Spleen (tissue), 11 donors: ENCODE measurements around the gene NXPH3. TPM values are rescaled to one million over a fixed set of nuclear protein-coding genes. Genes with fewer than 3 reads are reported as not detected.
A peak's percentile ranks its signal among the peaks of the same experiment; 100 is the strongest.
"Not testable (repeated sequence)": the region's sequence is repeated elsewhere in the genome, so short reads cannot be mapped to it uniquely, and the experiment has no call there.

ENCODE experiments used
- DNase-seq: peaks from one replicate; pipeline ENCODE4 v3.0.0-alpha.2; 2020
- H3K27ac ChIP-seq, 8 donors: fragments of 200-600 bp; sonication (generic) in 7 of 8; 1 replicate in 4 of 8; 2 replicates in 4 of 8; pipeline versions ENCODE4 v1.5.0 to v1.8.0; 2016 to 2021; ENCODE audit warnings: inconsistent platforms in 4 of 8, mild to moderate bottlenecking in 4 of 8, moderate library complexity in 1 of 8
- H3K27me3 ChIP-seq, 7 donors: fragments of 200-600 bp; sonication (generic) in 6 of 7; replicated peaks in 1 of 7; 1 replicate in 4 of 7; 2 replicates in 3 of 7; pipeline versions ENCODE4 v1.5.0 to v1.8.0; 2016 to 2021; ENCODE audit warnings: inconsistent platforms in 3 of 7, mild to moderate bottlenecking in 1 of 7
- H3K36me3 ChIP-seq, 6 donors: fragments of 200-600 bp; sonication (generic) in 5 of 6; 1 replicate in 4 of 6; 2 replicates in 2 of 6; pipeline versions ENCODE4 v1.5.0 to v1.8.0; 2016 to 2021; ENCODE audit warnings: inconsistent platforms in 2 of 6
- H3K4me1 ChIP-seq, 6 donors: fragments of 200-600 bp; sonication (generic) in 5 of 6; 1 replicate in 3 of 6; 2 replicates in 3 of 6; pipeline versions ENCODE4 v1.5.0 to v1.8.0; 2016 to 2021; ENCODE audit warnings: inconsistent platforms in 3 of 6
- H3K4me3 ChIP-seq, 8 donors: fragments of 200-600 bp; sonication (generic) in 7 of 8; 1 replicate in 4 of 8; 2 replicates in 4 of 8; pipeline versions ENCODE4 v1.5.0 to v1.8.0; 2016 to 2021; ENCODE audit warnings: inconsistent platforms in 4 of 8, mild to moderate bottlenecking in 4 of 8, moderate library complexity in 2 of 8
- H3K9me3 ChIP-seq, 8 donors: fragments of 200-600 bp; sonication (generic) in 7 of 8; 1 replicate in 4 of 8; 2 replicates in 4 of 8; pipeline versions ENCODE4 v1.5.0 to v1.8.0; 2016 to 2021; ENCODE audit warnings: inconsistent platforms in 4 of 8
- POLR2A ChIP-seq, 3 donors: fragments of 450-650 bp; IDR thresholded peaks; one replicate each; pipeline ENCODE4 v1.5.1; 2017; ENCODE audit warnings: antibody characterized with exemption in 3 of 3, mild to moderate bottlenecking in 1 of 3
- POLR2AphosphoS5 ChIP-seq, 3 donors: sonication (generic); formaldehyde crosslinking; IDR thresholded peaks; one replicate each; pipeline ENCODE4 v1.5.1; 2017; ENCODE audit warnings: antibody characterized with exemption in 3 of 3
- WGBS, 5 donors: extraction: QIAGEN DNeasy Blood & Tissue Kit in 3 of 5; methylation state at CpG; one replicate each; pipeline versions ENCODE4 v1.1.5 to v1.1.7; 2013 to 2018; 5-methylcytosine and 5-hydroxymethylcytosine counted together
- intact Hi-C: fragments of 100-400 bp; cut with DNase I; formaldehyde crosslinking; loops from one replicate; pipeline ENCODE4 v1.15.0; 2023; ENCODE audit warnings: low total_unique reads
- polyA plus RNA-seq, 3 donors: library from polyadenylated mRNA; stranded (reverse); fragments of 200-250 nt; gene quantifications; one replicate each; pipeline ENCODE4 v1.2.1, GENCODE V29; 2013
- total RNA-seq, 7 donors: library from RNA; depleted of rRNA in 3 of 7; stranded (reverse); fragments of >200 nt in 3 of 7; fragmentation: NEBNext Ultra II Directional in 4 of 7; extraction: Animal tissue kit (Norgen Biotek cat#: 25700) in 4 of 7; gene quantifications; one replicate each; pipeline versions ENCODE4 v1.1.0 to v1.2.1, GENCODE V29; 2016 to 2021
- TF ChIP-seq, protein P1 (sequence below), 11 experiments: fragments of 200-600 bp in 7 of 11; fragments of 450-650 bp in 4 of 11; sonication (generic) in 4 of 11; IDR thresholded peaks in 8 of 11; conservative IDR thresholded peaks in 3 of 11; 1 replicate in 7 of 11; 2 replicates in 4 of 11; pipeline versions ENCODE4 v1.4.0 to v1.8.0; 2016 to 2021; ENCODE audit warnings: antibody characterized with exemption in 11 of 11, inconsistent platforms in 4 of 11, mild to moderate bottlenecking in 1 of 11
- donor health status: healthy with polysubstance abuse.
- donor health status: DM: no; HTN: no; CAD: no; lungs with moderate emphysema.
- donor health status: DM: no; HTN: no; CAD: no.
- donor health status: Bipolar disorder and iron deficiency.
- donor health status: healthy.
- donor health status: DM: no; HTN: no; CAD: no.
- donor health status: DM: yes; HTN: yes; CAD: no.

NXPH3 gene
- total and polyA plus RNA-seq, 10 donors = 0.37 to 3.3 (median 1.4) TPM

DNA sequence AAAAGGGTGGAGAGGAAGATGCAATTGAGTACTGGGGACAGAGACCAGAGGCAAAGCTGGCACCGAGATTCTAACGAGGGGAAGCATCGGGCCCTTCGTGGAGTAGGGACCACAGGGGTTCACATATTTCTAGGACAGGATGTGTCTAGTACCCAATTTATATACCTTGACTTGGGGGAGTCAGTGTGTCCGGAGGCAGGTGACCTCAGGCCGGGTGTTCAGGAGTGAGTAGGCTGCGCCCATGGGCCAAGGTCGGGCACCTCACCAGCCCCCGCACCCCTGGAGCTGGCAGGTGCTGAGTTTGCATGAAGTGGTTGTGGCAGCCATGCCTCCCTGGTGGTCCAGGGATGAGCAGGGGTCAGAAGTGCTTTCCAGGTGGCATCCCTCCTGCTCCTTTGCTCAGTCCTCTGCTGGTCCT is 8.6 kb upstream of the NXPH3 start:
- H3K4me3 ChIP-seq = no peak overlapping the region
- TF ChIP-seq POLR2AphosphoS5 (IDR thresholded peaks at IDR 0.05) = no peak
- TF ChIP-seq, protein P1, sequence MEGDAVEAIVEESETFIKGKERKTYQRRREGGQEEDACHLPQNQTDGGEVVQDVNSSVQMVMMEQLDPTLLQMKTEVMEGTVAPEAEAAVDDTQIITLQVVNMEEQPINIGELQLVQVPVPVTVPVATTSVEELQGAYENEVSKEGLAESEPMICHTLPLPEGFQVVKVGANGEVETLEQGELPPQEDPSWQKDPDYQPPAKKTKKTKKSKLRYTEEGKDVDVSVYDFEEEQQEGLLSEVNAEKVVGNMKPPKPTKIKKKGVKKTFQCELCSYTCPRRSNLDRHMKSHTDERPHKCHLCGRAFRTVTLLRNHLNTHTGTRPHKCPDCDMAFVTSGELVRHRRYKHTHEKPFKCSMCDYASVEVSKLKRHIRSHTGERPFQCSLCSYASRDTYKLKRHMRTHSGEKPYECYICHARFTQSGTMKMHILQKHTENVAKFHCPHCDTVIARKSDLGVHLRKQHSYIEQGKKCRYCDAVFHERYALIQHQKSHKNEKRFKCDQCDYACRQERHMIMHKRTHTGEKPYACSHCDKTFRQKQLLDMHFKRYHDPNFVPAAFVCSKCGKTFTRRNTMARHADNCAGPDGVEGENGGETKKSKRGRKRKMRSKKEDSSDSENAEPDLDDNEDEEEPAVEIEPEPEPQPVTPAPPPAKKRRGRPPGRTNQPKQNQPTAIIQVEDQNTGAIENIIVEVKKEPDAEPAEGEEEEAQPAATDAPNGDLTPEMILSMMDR (IDR thresholded peaks at IDR 0.05 in 8 of 11, conservative IDR thresholded peaks at IDR 0.05 in 3 of 11) = no peak
- TF ChIP-seq POLR2A (IDR thresholded peaks at IDR 0.05) = no peak
- WGBS, 5 donors = 77 to 91% (median 86%) methylated on average over 5 to 9 of the region's 9 CpGs
- intact Hi-C loops = loop anchor here (5.0 kb wide), 2 partner anchors 220 to 430 kb away; partner anchors contain the start of genes DLX3 and KAT7
- no peak overlapping the region for H3K27ac ChIP-seq
- peak; percentile 70 for DNase-seq
- peaks cover 3 to 45% (median 19%) of the 10 kb centered on the region in 6 donors for H3K4me1 ChIP-seq
- peaks cover 0 to 60% (median 0%) of the 10 kb centered on the region in 7 donors for H3K27me3 ChIP-seq
- H3K9me3 ChIP-seq = no peaks in the 10 kb centered on the region
- H3K36me3 ChIP-seq = no peaks in the 10 kb centered on the region

DNA sequence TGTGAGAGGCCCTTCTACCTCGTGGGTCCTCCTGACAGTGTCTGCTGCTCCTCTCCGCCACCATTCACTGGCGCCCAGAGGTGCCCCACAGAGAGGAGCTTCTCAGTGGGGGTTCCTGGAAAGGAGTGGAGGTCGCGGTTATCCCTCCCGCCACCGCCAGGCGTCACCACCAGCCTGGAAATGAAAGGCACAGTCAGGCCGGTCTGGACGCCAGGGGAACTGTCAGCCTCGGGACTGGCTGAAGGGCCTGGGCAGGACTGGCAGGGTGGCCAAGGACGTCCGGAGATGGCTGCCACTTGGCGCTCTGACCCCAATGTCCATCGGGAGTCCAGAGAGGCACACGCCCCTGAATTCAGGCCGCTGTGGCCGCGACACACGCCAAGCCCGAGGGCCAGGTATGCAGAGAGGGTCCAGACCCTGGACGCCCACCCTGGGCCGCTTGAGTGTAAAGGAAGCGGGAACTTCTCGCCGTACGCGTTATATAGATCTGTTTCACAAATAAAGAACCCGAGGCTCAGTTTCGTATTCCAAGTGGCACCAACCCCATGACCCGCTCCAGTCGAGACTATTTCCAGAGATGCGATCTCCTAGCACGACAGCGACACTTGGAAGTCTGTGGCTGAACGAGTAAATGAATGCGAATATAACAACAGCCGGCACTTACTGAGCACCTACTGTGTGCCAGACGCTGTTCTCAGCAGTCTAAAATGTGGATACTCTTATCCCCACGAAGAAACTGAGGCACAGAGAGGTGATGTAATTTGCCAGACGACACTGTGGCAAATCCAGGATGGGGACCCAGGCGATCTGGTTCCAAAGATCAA is 7.6 kb upstream of the NXPH3 start:
- H3K27ac ChIP-seq = peak overlapping the region in 6 of 8 donors; percentile 36 to 68 (median 52)
- WGBS, 5 donors = 11 to 21% (median 15%) methylated on average over 29 to 42 of the region's 42 CpGs
- no peaks in the 10 kb centered on the region for H3K9me3 ChIP-seq
- H3K4me3 ChIP-seq = peak overlapping the region; percentile 16 to 65 (median 33)
- peak; percentile 96 for DNase-seq
- TF ChIP-seq, protein P1 (IDR thresholded peaks at IDR 0.05 in 8 of 11, conservative IDR thresholded peaks at IDR 0.05 in 3 of 11) = peak; percentile 90 to 99 (median 96)
- peak; percentile 59 to 82 (median 79) for TF ChIP-seq POLR2AphosphoS5 (IDR thresholded peaks at IDR 0.05)
- TF ChIP-seq POLR2A (IDR thresholded peaks at IDR 0.05) = no peak
- H3K27me3 ChIP-seq = peaks cover 0 to 69% (median 0%) of the 10 kb centered on the region in 7 donors
- no peaks in the 10 kb centered on the region for H3K36me3 ChIP-seq
- intact Hi-C loops = loop anchor here (5.0 kb wide), 2 partner anchors 219 to 429 kb away; partner anchors contain the start of genes DLX3 and KAT7
- H3K4me1 ChIP-seq = peaks cover 3 to 45% (median 19%) of the 10 kb centered on the region in 6 donors

DNA sequence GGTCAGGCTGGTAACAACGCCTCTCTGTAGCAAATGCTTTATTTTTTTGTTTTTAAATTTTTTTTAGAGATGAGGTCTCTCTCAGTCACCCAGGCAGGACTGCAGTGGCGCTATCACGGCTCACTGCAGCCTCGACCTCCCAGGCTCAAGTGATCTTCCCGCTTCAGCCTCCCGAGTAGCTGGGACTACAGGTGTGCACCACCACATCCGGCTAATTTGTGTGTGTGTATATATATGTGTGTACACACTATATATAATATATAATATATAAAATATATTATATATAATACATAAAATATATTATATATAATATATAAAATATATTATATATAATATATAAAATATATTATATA is 7.0 kb upstream of the NXPH3 start:
- intact Hi-C loops = loop anchor here (5.0 kb wide), 2 partner anchors 219 to 429 kb away; partner anchors contain the start of genes DLX3 and KAT7
- H3K27me3 ChIP-seq = peaks cover 0 to 74% (median 0%) of the 10 kb centered on the region in 7 donors
- H3K27ac ChIP-seq = peak overlapping the region in 2 of 8 donors; percentile 42 to 68
- H3K36me3 ChIP-seq, H3K9me3 ChIP-seq: not testable (repeated sequence)
- peak; percentile 41 for DNase-seq
- 70 to 82% (median 79%) methylated on average over 7 of the region's 7 CpGs for WGBS, 5 donors
- H3K4me1 ChIP-seq = peaks cover 3 to 45% (median 19%) of the 10 kb centered on the region in 6 donors
- peak overlapping the region in 1 of 8 donors; percentile 42 for H3K4me3 ChIP-seq

DNA sequence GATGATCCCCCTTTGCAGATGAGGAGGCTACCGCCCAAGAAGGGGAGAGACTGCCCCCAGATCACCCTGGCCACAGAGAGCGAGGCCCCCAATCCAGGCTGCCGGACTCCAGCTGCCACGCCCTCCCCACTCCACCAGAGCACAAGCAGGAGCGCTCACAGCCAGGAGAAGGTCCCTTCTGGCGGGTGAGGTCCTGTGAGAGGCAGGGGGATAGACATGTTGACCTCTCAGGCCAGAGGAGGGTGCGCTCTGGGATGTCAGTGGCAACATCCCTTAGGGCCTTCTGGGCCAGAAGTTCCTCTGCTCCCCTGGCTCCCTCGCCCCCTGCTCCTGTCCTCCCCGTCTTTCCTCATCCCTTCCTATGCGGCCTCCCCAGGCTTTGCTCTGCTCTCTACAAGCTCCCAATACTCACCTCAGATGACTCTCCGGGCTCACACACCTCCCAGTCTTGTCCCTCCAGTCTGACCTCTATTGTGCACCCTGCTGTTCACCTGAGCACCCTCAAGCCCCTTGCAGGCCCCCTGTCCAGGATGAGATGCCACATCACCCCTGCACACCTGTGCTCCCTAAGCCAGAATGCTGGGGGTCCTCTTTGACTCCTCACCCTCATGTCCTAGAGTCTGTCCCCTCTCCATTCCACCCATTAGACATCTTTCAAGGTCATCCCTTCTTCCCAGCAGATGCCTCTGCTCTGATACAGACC is 5.0 kb upstream of the NXPH3 start:
- H3K27ac ChIP-seq = peak overlapping the region in 1 of 8 donors; percentile 75
- H3K27me3 ChIP-seq = peaks cover 0 to 76% (median 13%) of the 10 kb centered on the region in 7 donors
- H3K9me3 ChIP-seq = no peaks in the 10 kb centered on the region
- WGBS, 5 donors = 65 to 87% (median 75%) methylated on average over 7 to 11 of the region's 11 CpGs
- TF ChIP-seq, protein P1 (IDR thresholded peaks at IDR 0.05 in 8 of 11, conservative IDR thresholded peaks at IDR 0.05 in 3 of 11) = no peak
- TF ChIP-seq POLR2AphosphoS5 (IDR thresholded peaks at IDR 0.05) (no peak), POLR2A (IDR thresholded peaks at IDR 0.05) (no peak)
- peaks cover 6 to 55% (median 29%) of the 10 kb centered on the region in 6 donors for H3K4me1 ChIP-seq
- peak; percentile 78 for DNase-seq
- intact Hi-C loops = loop anchor here (5.0 kb wide), 2 partner anchors 127 to 282 kb away; no protein-coding TSS in a partner anchor
- H3K36me3 ChIP-seq = no peaks in the 10 kb centered on the region
- peak overlapping the region in 1 of 8 donors; percentile 82 for H3K4me3 ChIP-seq
